Measurements from ENCODE around the gene EWSR1.

EWSR1 gene

GRCh38 chr22:29345932-29346331 lies 77.9 kb downstream of the EWSR1 start:
- H3K27ac ChIP-seq (ENCODE audit: low read depth, low read length) = no peak overlapping the region
- H3K4me3 ChIP-seq (ENCODE audit: low read length) = no peak overlapping the region
- no peaks in the 10 kb centered on the region for H3K27me3 ChIP-seq (ENCODE audit: control insufficient read depth, low read length)
- no peaks in the 10 kb centered on the region for H3K9me2 ChIP-seq (replicated peaks; ENCODE audit: control insufficient read depth, low read length)
- peaks cover 90% of the 10 kb centered on the region for H3K36me3 ChIP-seq (ENCODE audit: control insufficient read depth, low read length)
- no peaks in the 10 kb centered on the region for H3K9me3 ChIP-seq (ENCODE audit: control insufficient read depth, insufficient read depth, low read length)
- TF ChIP-seq CTCF (IDR thresholded peaks at IDR 0.05; ENCODE audit: low read depth, low read length, poor library complexity, severe bottlenecking) (no peak), EZH2phosphoT487 (IDR thresholded peaks at IDR 0.05; ENCODE audit: borderline replicate concordance, low read length) (no peak)
- H3K4me1 ChIP-seq (ENCODE audit: control insufficient read depth, low read length) = no peaks in the 10 kb centered on the region
- H3F3A ChIP-seq (ENCODE audit: control insufficient read depth, insufficient read depth) = no peaks in the 10 kb centered on the region
- no peaks in the 10 kb centered on the region for H3K79me2 ChIP-seq (ENCODE audit: control insufficient read depth, low read length)
- no peak overlapping the region for H3K4me2 ChIP-seq (ENCODE audit: low read length)
- peaks cover 8% of the 10 kb centered on the region; the same call in 1 of the 2 replicates for H4K20me1 ChIP-seq (ENCODE audit: control insufficient read depth, insufficient read depth, low read depth, low read length)

- Histone ChIP-seq H3F3A (ENCODE audit: control insufficient read depth, insufficient read depth) (no peaks in the 10 kb centered on the region), H3K4me2 (ENCODE audit: low read length) (no peak overlapping the region), H3K9me3 (ENCODE audit: control insufficient read depth, insufficient read depth, low read length) (no peaks in the 10 kb centered on the region), H3K4me1 (ENCODE audit: control insufficient read depth, low read length) (no peaks in the 10 kb centered on the region), H4K20me1 (ENCODE audit: control insufficient read depth, insufficient read depth, low read depth, low read length) (peaks cover 8% of the 10 kb centered on the region; the same call in 1 of the 2 replicates), H3K9me2 (replicated peaks; ENCODE audit: control insufficient read depth, low read length) (no peaks in the 10 kb centered on the region), H3K36me3 (ENCODE audit: control insufficient read depth, low read length) (peaks cover 90% of the 10 kb centered on the region), H3K27ac (ENCODE audit: low read depth, low read length) (no peak overlapping the region), H3K27me3 (ENCODE audit: control insufficient read depth, low read length) (no peaks in the 10 kb centered on the region), H3K79me2 (ENCODE audit: control insufficient read depth, low read length) (no peaks in the 10 kb centered on the region), H3K4me3 (ENCODE audit: low read length) (no peak overlapping the region)
- no peak for TF ChIP-seq EZH2phosphoT487 (IDR thresholded peaks at IDR 0.05; ENCODE audit: borderline replicate concordance, low read length)
- TF ChIP-seq CTCF (IDR thresholded peaks at IDR 0.05; ENCODE audit: low read depth, low read length, poor library complexity, severe bottlenecking) = no peak
Measured at GRCh38 chr22:29346659-29347058, 78.6 kb downstream of the EWSR1 start.

GRCh38 chr22:29348041-29348440 lies 80.0 kb downstream of the EWSR1 start:
- no peaks in the 10 kb centered on the region for H3K4me1 ChIP-seq (ENCODE audit: control insufficient read depth, low read length)
- no peaks in the 10 kb centered on the region for H3K79me2 ChIP-seq (ENCODE audit: control insufficient read depth, low read length)
- TF ChIP-seq CTCF (IDR thresholded peaks at IDR 0.05; ENCODE audit: low read depth, low read length, poor library complexity, severe bottlenecking) = no peak
- TF ChIP-seq EZH2phosphoT487 (IDR thresholded peaks at IDR 0.05; ENCODE audit: borderline replicate concordance, low read length) = no peak
- H3K9me3 ChIP-seq (ENCODE audit: control insufficient read depth, insufficient read depth, low read length) = no peaks in the 10 kb centered on the region
- no peaks in the 10 kb centered on the region for H3F3A ChIP-seq (ENCODE audit: control insufficient read depth, insufficient read depth)
- no peak overlapping the region for H3K4me3 ChIP-seq (ENCODE audit: low read length)
- no peak overlapping the region for H3K4me2 ChIP-seq (ENCODE audit: low read length)
- H4K20me1 ChIP-seq (ENCODE audit: control insufficient read depth, insufficient read depth, low read depth, low read length) = peaks cover 6% of the 10 kb centered on the region; the same call in 1 of the 2 replicates
- peaks cover 88% of the 10 kb centered on the region for H3K36me3 ChIP-seq (ENCODE audit: control insufficient read depth, low read length)
- H3K27ac ChIP-seq (ENCODE audit: low read depth, low read length) = no peak overlapping the region
- H3K9me2 ChIP-seq (replicated peaks; ENCODE audit: control insufficient read depth, low read length) = no peaks in the 10 kb centered on the region
- no peaks in the 10 kb centered on the region for H3K27me3 ChIP-seq (ENCODE audit: control insufficient read depth, low read length)
